Loucy (cell line): ENCODE results near the gene SSPN.

Experiments
- H2AFZ ChIP-seq: fragments of 200-600 bp; sonication (generic); 2 replicates; pipeline ENCODE4 v1.6.0; 2016; ENCODE audit warnings: antibody characterized with exemption, mild to moderate bottlenecking, low read length, moderate library complexity
- H3F3A ChIP-seq: fragments of 200-600 bp; 2 replicates; pipeline ENCODE4 v1.6.0; 2016; ENCODE audit warnings: antibody characterized with exemption, low read depth, mild to moderate bottlenecking
- H3K27me3 ChIP-seq: fragments of 200-600 bp; sonication (generic); 2 replicates; pipeline ENCODE4 v1.6.1; 2014; ENCODE audit warnings: low read length, mild to moderate bottlenecking; ENCODE audit not compliant: insufficient read depth, poor library complexity, severe bottlenecking
- H3K36me3 ChIP-seq: fragments of 200-600 bp; sonication (generic); 2 replicates; pipeline ENCODE4 v1.6.1; 2016; ENCODE audit warnings: low read length; ENCODE audit not compliant: insufficient read depth
- H3K4me1 ChIP-seq: fragments of 200-600 bp; sonication (generic); 2 replicates; pipeline ENCODE4 v1.5.1; 2014; ENCODE audit warnings: low read length, mild to moderate bottlenecking; ENCODE audit not compliant: insufficient read depth, poor library complexity, severe bottlenecking
- H3K4me2 ChIP-seq: fragments of 200-600 bp; sonication (generic); 2 replicates; pipeline ENCODE4 v1.6.0; 2014; ENCODE audit warnings: antibody characterized with exemption, low read length, low read depth, mild to moderate bottlenecking; ENCODE audit not compliant: poor library complexity, severe bottlenecking
- H3K4me3 ChIP-seq: fragments of 200-600 bp; sonication (generic); 2 replicates; pipeline ENCODE4 v1.5.1; 2014; ENCODE audit warnings: low read length, mild to moderate bottlenecking, mixed read lengths; ENCODE audit not compliant: poor library complexity, severe bottlenecking
- H3K79me2 ChIP-seq: fragments of 200-600 bp; sonication (generic); 2 replicates; pipeline ENCODE4 v1.6.1; 2014; ENCODE audit warnings: low read length; ENCODE audit not compliant: insufficient read depth
- H3K9ac ChIP-seq: fragments of 200-600 bp; sonication (generic); 2 replicates; pipeline ENCODE4 v1.6.0; 2014; ENCODE audit warnings: mild to moderate bottlenecking, low read depth, low read length, moderate library complexity; ENCODE audit not compliant: poor library complexity, severe bottlenecking
- H3K9me2 ChIP-seq: fragments of 200-600 bp; sonication (generic); replicated peaks from 2 replicates; pipeline ENCODE4 v1.6.1; 2016; ENCODE audit warnings: low read depth, low read length, mixed read lengths
- H3K9me3 ChIP-seq: fragments of 200-600 bp; sonication (generic); 2 replicates; pipeline ENCODE4 v1.6.1; 2014; ENCODE audit warnings: mild to moderate bottlenecking, antibody characterized with exemption, low read length, low read depth; ENCODE audit not compliant: insufficient read depth
- H4K20me1 ChIP-seq: fragments of 200-600 bp; sonication (generic); 2 replicates; pipeline ENCODE4 v1.6.0; 2014; ENCODE audit warnings: antibody characterized with exemption, low read length, mild to moderate bottlenecking; ENCODE audit not compliant: insufficient read depth, poor library complexity, severe bottlenecking
- CTCF ChIP-seq: fragments of 200-600 bp; sonication (generic); conservative IDR thresholded peaks from 2 replicates; pipeline ENCODE4 v1.5.1; 2014; ENCODE audit warnings: mild to moderate bottlenecking, antibody characterized with exemption, low read length
- EZH2phosphoT487 ChIP-seq: fragments of 200-600 bp; IDR thresholded peaks from 2 replicates; pipeline ENCODE4 v1.6.1; 2018; ENCODE audit warnings: antibody characterized with exemption, mild to moderate bottlenecking, moderate library complexity, borderline replicate concordance

The SSPN gene

GRCh38 chr12:26193539-26193938 is 1.8 kb upstream of the SSPN start:
- Histone ChIP-seq H2AFZ (no peak overlapping the region), H3K4me1 (no peaks in the 10 kb centered on the region), H3K36me3 (no peaks in the 10 kb centered on the region), H3K4me2 (no peak overlapping the region), H3K4me3 (no peak overlapping the region), H4K20me1 (no peaks in the 10 kb centered on the region), H3K79me2 (no peaks in the 10 kb centered on the region), H3F3A (no peaks in the 10 kb centered on the region), H3K9me2 (no peaks in the 10 kb centered on the region), H3K9me3 (no peaks in the 10 kb centered on the region), H3K9ac (no peak overlapping the region), H3K27me3 (no peaks in the 10 kb centered on the region)
- TF ChIP-seq EZH2phosphoT487 (no peak), CTCF (no peak)

- Histone ChIP-seq H3K79me2 (no peaks in the 10 kb centered on the region), H3K4me3 (no peak overlapping the region), H3K4me2 (no peak overlapping the region), H3K9me2 (no peaks in the 10 kb centered on the region), H4K20me1 (no peaks in the 10 kb centered on the region), H3F3A (no peaks in the 10 kb centered on the region), H3K9ac (no peak overlapping the region), H3K27me3 (no peaks in the 10 kb centered on the region), H3K36me3 (no peaks in the 10 kb centered on the region), H3K9me3 (no peaks in the 10 kb centered on the region), H3K4me1 (no peaks in the 10 kb centered on the region), H2AFZ (no peak overlapping the region)
- TF ChIP-seq CTCF (no peak), EZH2phosphoT487 (no peak)
Measured at GRCh38 chr12:26195641-26196420, 458 bp downstream of the SSPN start.

GRCh38 chr12:26196421-26196716 is 996 bp downstream of the SSPN start:
- Histone ChIP-seq H3F3A (no peaks in the 10 kb centered on the region), H3K9ac (no peak overlapping the region), H3K79me2 (no peaks in the 10 kb centered on the region), H3K36me3 (no peaks in the 10 kb centered on the region), H3K4me3 (no peak overlapping the region), H3K4me1 (no peaks in the 10 kb centered on the region), H3K9me3 (no peaks in the 10 kb centered on the region), H3K9me2 (no peaks in the 10 kb centered on the region), H3K4me2 (no peak overlapping the region), H4K20me1 (no peaks in the 10 kb centered on the region), H2AFZ (no peak overlapping the region), H3K27me3 (no peaks in the 10 kb centered on the region)
- TF ChIP-seq CTCF (no peak), EZH2phosphoT487 (no peak)
